Measurements from ENCODE around the gene CDK4.

- TF ChIP-seq CTCF (IDR thresholded peaks at IDR 0.05) (no peak), POLR2A (IDR thresholded peaks at IDR 0.05) (no peak)
Observed at GRCh38 chr12:57739914-57740538, 12.1 kb downstream of the CDK4 start.

Data from Peyer's patch (tissue), 4 donors.